GM21576 (cell line): Measurements from ENCODE around the gene MRPS33.
"Not testable (repeated sequence)": the region's sequence is repeated elsewhere in the genome, so short reads cannot be mapped to it uniquely, and the experiment has no call there.

Experiments used
- ATAC-seq: cut with Tn5 transposase; IDR thresholded peaks from one replicate; pipeline ENCODE4 v1.9.1; 2021; ENCODE audit warnings: mild to moderate bottlenecking, moderate library complexity; ENCODE audit not compliant: unreplicated experiment

The MRPS33 gene

DNA sequence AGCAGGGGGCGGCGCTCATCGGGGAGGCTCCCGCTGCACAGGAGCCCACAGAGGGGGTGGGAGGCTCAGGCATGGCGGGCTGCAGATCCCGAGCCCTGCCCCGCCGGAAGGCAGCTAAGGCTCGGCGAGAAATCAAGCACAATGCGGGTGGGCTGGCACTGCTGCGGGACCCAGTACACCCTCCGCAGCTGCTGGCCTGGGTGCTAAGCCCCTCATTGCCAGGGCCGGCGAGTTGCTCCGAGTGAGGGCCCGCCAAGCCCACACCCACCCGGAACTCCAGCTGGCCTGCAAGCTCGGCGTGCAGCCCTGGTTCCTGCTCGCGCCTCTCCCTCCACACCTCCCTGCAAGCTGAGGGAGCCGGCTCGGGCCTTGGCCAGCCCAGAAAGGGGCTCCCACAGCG is 57.8 kb downstream of the MRPS33 start:
- ATAC-seq: not testable (repeated sequence)
